ENCODE data around the gene SLC43A3. TPM values are rescaled to one million over a fixed set of nuclear protein-coding genes. Genes with fewer than 3 reads are reported as not detected.
A peak's percentile ranks its signal among the peaks of the same experiment; 100 is the strongest.
"Not testable (repeated sequence)": the region's sequence is repeated elsewhere in the genome, so short reads cannot be mapped to it uniquely, and the experiment has no call there.

SLC43A3 gene
- total RNA-seq, 1 donor from 2014 or later: 48.0 TPM

- DNase-seq (ENCODE audit: low read depth, low spot score): no peak
Measured at GRCh38 chr11:57459164-57460021, 32.5 kb upstream of the SLC43A3 start.

- no peak for DNase-seq (ENCODE audit: low read depth, low spot score)
Measured at GRCh38 chr11:57458410-57459163, 31.7 kb upstream of the SLC43A3 start.

GRCh38 chr11:57458060-57458409 lies 31.1 kb upstream of the SLC43A3 start:
- no peak for DNase-seq (ENCODE audit: low read depth, low spot score)

- DNase-seq (ENCODE audit: low read depth, low spot score): no peak
Measured at GRCh38 chr11:57457643-57458023, 30.7 kb upstream of the SLC43A3 start.

GRCh38 chr11:57456960-57457642 lies 30.2 kb upstream of the SLC43A3 start:
- peak; percentile 61 for DNase-seq (ENCODE audit: low read depth, low spot score)

GRCh38 chr11:57453543-57454177 lies 26.7 kb upstream of the SLC43A3 start:
- DNase-seq (ENCODE audit: low read depth, low spot score): no peak

GRCh38 chr11:57446055-57446454 lies 19.1 kb upstream of the SLC43A3 start:
- DNase-seq (ENCODE audit: low read depth, low spot score): no peak

- not testable (repeated sequence) for DNase-seq (ENCODE audit: low read depth, low spot score)
Measured at GRCh38 chr11:57445122-57445394, 18.1 kb upstream of the SLC43A3 start.

- no peak for DNase-seq (ENCODE audit: low read depth, low spot score)
Measured at GRCh38 chr11:57444362-57445121, 17.6 kb upstream of the SLC43A3 start.

GRCh38 chr11:57440744-57441414 lies 14.0 kb upstream of the SLC43A3 start:
- DNase-seq (ENCODE audit: low read depth, low spot score): no peak

GRCh38 chr11:57439786-57440185 lies 12.9 kb upstream of the SLC43A3 start:
- no peak for DNase-seq (ENCODE audit: low read depth, low spot score)

- DNase-seq (ENCODE audit: low read depth, low spot score): no peak
Measured at GRCh38 chr11:57438345-57439285, 11.7 kb upstream of the SLC43A3 start.

GRCh38 chr11:57436031-57436430 lies 9.1 kb upstream of the SLC43A3 start:
- no peak for DNase-seq (ENCODE audit: low read depth, low spot score)

- no peak for DNase-seq (ENCODE audit: low read depth, low spot score)
Measured at GRCh38 chr11:57434640-57435546, 8.0 kb upstream of the SLC43A3 start.

GRCh38 chr11:57432714-57433163 lies 5.8 kb upstream of the SLC43A3 start:
- no peak for DNase-seq (ENCODE audit: low read depth, low spot score)

- DNase-seq (ENCODE audit: low read depth, low spot score): no peak
Measured at GRCh38 chr11:57432149-57432561, 5.2 kb upstream of the SLC43A3 start.

GRCh38 chr11:57430952-57431351 lies 4.0 kb upstream of the SLC43A3 start:
- DNase-seq (ENCODE audit: low read depth, low spot score): no peak

GRCh38 chr11:57429946-57430345 lies 3.0 kb upstream of the SLC43A3 start:
- no peak for DNase-seq (ENCODE audit: low read depth, low spot score)

Measured in pulmonary artery endothelial cell (primary cell).